ENCODE measurements around the gene CELA1.

GRCh38 chr12:51321882-51322281 lies 24.6 kb downstream of the CELA1 start:
- TF ChIP-seq CTCF (IDR thresholded peaks at IDR 0.05), result no peak
- no peak for TF ChIP-seq POLR2AphosphoS5 (IDR thresholded peaks at IDR 0.05)
- no peak for TF ChIP-seq POLR2A (IDR thresholded peaks at IDR 0.05)
